Keratinocyte (primary cell): ENCODE measurements around the gene CLHC1. TPM values are rescaled to one million over a fixed set of nuclear protein-coding genes. Genes with fewer than 3 reads are reported as not detected.

Source experiments
- DNase-seq: peaks from one replicate; pipeline ENCODE4 v3.0.0-alpha.2; 2011; ENCODE audit warnings: low read depth, missing footprints, low spot score
- FAIRE-seq: peaks from 2 replicates; lab custom pipeline; 2011; peaks lifted over from hg19 to GRCh38; lab: Jason Lieb, UNC
- H2AFZ ChIP-seq: 2 replicates; pipeline ENCODE4 v1.6.0; 2012; ENCODE audit warnings: low read length, control low read depth, inconsistent platforms; ENCODE audit not compliant: control insufficient read depth
- H3K27ac ChIP-seq: 2 replicates; pipeline ENCODE4 v1.5.1; 2011; ENCODE audit warnings: low read length; ENCODE audit not compliant: control insufficient read depth, insufficient read depth
- H3K27me3 ChIP-seq: 3 replicates; pipeline ENCODE4 v1.6.0; 2011; ENCODE audit warnings: low read length; ENCODE audit not compliant: control insufficient read depth, insufficient read depth; ENCODE audit errors: extremely low read depth
- H3K36me3 ChIP-seq, 2 experiments: 2 replicates in 1 of 2; 3 replicates in 1 of 2; pipeline ENCODE4 v1.5.1; 2011; ENCODE audit warnings: low read length in 2 of 2, mild to moderate bottlenecking in 1 of 2; ENCODE audit not compliant: control insufficient read depth in 2 of 2, insufficient read depth in 2 of 2; ENCODE audit errors: extremely low read depth in 1 of 2
- H3K4me1 ChIP-seq: 3 replicates; pipeline ENCODE4 v1.5.1; 2011; ENCODE audit warnings: low read length; ENCODE audit not compliant: control insufficient read depth, insufficient read depth; ENCODE audit errors: extremely low read depth
- H3K4me2 ChIP-seq: 3 replicates; pipeline ENCODE4 v1.6.0; 2011; ENCODE audit warnings: low read depth, low read length; ENCODE audit not compliant: control insufficient read depth, insufficient read depth; ENCODE audit errors: extremely low read depth
- H3K4me3 ChIP-seq, 3 experiments: fragments of 200-600 bp in 1 of 3; sonication (generic) in 1 of 3; 2 replicates in 2 of 3; 3 replicates in 1 of 3; pipeline ENCODE4 v1.5.1; 2011 to 2016; ENCODE audit warnings: low read length in 3 of 3, mild to moderate bottlenecking in 3 of 3, control low read depth in 2 of 3, inconsistent platforms in 1 of 3, low read depth in 1 of 3, mixed read lengths in 1 of 3, mixed run types in 1 of 3, moderate library complexity in 1 of 3; ENCODE audit not compliant: control insufficient read depth in 2 of 3, insufficient read depth in 2 of 3; ENCODE audit errors: extremely low read depth in 1 of 3
- H3K79me2 ChIP-seq: 2 replicates; pipeline ENCODE4 v1.6.0; 2012; ENCODE audit warnings: low read length; ENCODE audit not compliant: control insufficient read depth, insufficient read depth
- H3K9ac ChIP-seq: 3 replicates; pipeline ENCODE4 v1.6.0; 2011; ENCODE audit warnings: low read length; ENCODE audit not compliant: control insufficient read depth, insufficient read depth; ENCODE audit errors: extremely low read depth
- H3K9me1 ChIP-seq: 3 replicates; pipeline ENCODE4 v1.6.0; 2011; ENCODE audit warnings: low read length; ENCODE audit not compliant: control insufficient read depth, insufficient read depth; ENCODE audit errors: extremely low read depth
- H3K9me3 ChIP-seq: 2 replicates; pipeline ENCODE4 v1.5.1; 2012; ENCODE audit warnings: low read depth, low read length; ENCODE audit not compliant: control insufficient read depth
- H4K20me1 ChIP-seq: 3 replicates; pipeline ENCODE4 v1.6.0; 2011; ENCODE audit warnings: low read length; ENCODE audit not compliant: control insufficient read depth, insufficient read depth; ENCODE audit errors: extremely low read depth
- EZH2 ChIP-seq: IDR thresholded peaks from one replicate; pipeline ENCODE4 v1.6.1; 2012; ENCODE audit warnings: inconsistent platforms, mild to moderate bottlenecking, low read length, moderate library complexity
- dilution Hi-C: fragments of 300-500 bp; cut with MboI; formaldehyde crosslinking; loops from one replicate; pipeline ENCODE4 v1.7.0; 2020; ENCODE audit warnings: low sequenced_read_pairs; ENCODE audit not compliant: extremely low pct_ligation_motif_present
- polyA plus RNA-seq, 5 experiments: library from polyadenylated mRNA; depleted of rRNA in 3 of 5; stranded (reverse) in 3 of 5; stranded (forward) in 1 of 5; unstranded in 1 of 5; fragments of >200 nt; gene quantifications; 1 replicate in 1 of 5; 2 replicates in 3 of 5; 3 replicates in 1 of 5; pipeline versions ENCODE4 v1.2.1 to v1.2.3, GENCODE V29; 2011 to 2012; ENCODE audit warnings: missing spikeins in 2 of 5, low read depth in 1 of 5, low replicate concordance in 1 of 5
- TF ChIP-seq, protein P1 (sequence below), 3 experiments: IDR thresholded peaks in 1 of 3; conservative IDR thresholded peaks in 1 of 3; optimal IDR thresholded peaks in 1 of 3; 2 replicates in 2 of 3; 3 replicates in 1 of 3; pipeline versions ENCODE3 to v1.5.1; 2011; ENCODE audit warnings: low read length in 3 of 3, mild to moderate bottlenecking in 3 of 3, moderate library complexity in 2 of 3, control low read depth in 1 of 3, inconsistent platforms in 1 of 3; ENCODE audit not compliant: insufficient read depth in 2 of 3; ENCODE audit errors: extremely low read depth in 1 of 3

The CLHC1 gene
- polyA plus RNA-seq, 1 donor (not counting 4 experiments of a cell fraction or from before 2014, with no cell fraction given), result 15.2 TPM

DNA sequence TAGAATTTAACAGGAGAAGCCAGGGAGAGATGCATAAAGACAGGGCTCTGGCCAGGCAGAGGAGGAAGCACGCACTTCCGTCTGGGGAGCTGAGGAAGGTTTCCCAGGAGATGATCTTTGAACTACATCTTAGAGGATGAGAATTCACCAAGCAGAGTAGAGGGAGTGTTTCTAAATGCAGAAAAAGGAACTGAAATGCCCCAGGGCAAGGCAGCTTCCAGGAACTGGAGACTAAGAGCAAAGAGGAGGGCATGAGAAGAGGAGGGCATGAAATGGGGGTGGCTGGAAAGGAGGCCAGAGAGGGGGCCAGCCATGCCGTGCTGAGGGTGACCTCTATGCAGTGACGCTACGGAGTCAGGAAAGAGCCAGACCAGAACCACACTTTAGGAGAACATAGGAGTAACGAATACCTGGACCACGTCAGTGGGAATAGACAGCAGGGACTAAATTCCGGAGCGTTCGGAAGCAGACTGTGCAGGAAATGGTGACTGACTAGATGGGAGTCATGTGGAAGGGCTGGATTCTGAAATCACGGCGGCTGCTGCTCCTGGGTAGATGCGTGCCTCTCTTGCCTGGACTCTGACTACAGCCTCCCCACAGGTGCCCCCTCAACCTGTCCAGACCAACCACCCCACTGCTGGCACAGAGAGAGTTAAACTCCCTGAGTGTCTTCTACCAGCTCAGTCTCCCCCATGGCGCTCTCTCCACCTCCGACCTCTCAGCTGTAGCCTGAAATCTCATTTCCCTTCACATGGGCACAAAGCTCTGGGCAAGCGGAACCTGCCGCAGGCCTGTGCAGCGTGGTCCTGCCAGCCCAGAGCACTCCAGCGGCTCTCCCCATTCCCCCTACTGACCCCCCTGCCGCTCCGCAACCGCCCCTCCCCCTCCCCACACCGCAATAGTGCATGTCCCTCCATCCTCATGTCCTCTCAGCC is 94.8 kb downstream of the CLHC1 start:
- H3K4me2 ChIP-seq, result no peak overlapping the region
- H3K9me1 ChIP-seq, result no peaks in the 10 kb centered on the region
- H4K20me1 ChIP-seq, result no peaks in the 10 kb centered on the region
- dilution Hi-C loops, result no loop called here
- no peak overlapping the region for H3K9ac ChIP-seq
- no peak overlapping the region for H3K27ac ChIP-seq
- H3K36me3 ChIP-seq, result no peaks in the 10 kb centered on the region
- no peaks in the 10 kb centered on the region for H3K27me3 ChIP-seq
- no peak overlapping the region for H2AFZ ChIP-seq
- H3K79me2 ChIP-seq, result no peaks in the 10 kb centered on the region
- H3K4me3 ChIP-seq, result no peak overlapping the region
- H3K9me3 ChIP-seq, result no peaks in the 10 kb centered on the region
- TF ChIP-seq EZH2, result no peak
- TF ChIP-seq, protein P1, sequence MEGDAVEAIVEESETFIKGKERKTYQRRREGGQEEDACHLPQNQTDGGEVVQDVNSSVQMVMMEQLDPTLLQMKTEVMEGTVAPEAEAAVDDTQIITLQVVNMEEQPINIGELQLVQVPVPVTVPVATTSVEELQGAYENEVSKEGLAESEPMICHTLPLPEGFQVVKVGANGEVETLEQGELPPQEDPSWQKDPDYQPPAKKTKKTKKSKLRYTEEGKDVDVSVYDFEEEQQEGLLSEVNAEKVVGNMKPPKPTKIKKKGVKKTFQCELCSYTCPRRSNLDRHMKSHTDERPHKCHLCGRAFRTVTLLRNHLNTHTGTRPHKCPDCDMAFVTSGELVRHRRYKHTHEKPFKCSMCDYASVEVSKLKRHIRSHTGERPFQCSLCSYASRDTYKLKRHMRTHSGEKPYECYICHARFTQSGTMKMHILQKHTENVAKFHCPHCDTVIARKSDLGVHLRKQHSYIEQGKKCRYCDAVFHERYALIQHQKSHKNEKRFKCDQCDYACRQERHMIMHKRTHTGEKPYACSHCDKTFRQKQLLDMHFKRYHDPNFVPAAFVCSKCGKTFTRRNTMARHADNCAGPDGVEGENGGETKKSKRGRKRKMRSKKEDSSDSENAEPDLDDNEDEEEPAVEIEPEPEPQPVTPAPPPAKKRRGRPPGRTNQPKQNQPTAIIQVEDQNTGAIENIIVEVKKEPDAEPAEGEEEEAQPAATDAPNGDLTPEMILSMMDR (optimal IDR thresholded peaks at IDR 0.05 in 1 of 3, IDR thresholded peaks at IDR 0.05 in 1 of 3, conservative IDR thresholded peaks at IDR 0.05 in 1 of 3; ENCODE audit: extremely low read depth in 1 of 3, insufficient read depth in 2 of 3, low read length in 3 of 3), result no peak
- no peak for FAIRE-seq
- H3K4me1 ChIP-seq, result peaks cover 10% of the 10 kb centered on the region
- no peak for DNase-seq

DNA sequence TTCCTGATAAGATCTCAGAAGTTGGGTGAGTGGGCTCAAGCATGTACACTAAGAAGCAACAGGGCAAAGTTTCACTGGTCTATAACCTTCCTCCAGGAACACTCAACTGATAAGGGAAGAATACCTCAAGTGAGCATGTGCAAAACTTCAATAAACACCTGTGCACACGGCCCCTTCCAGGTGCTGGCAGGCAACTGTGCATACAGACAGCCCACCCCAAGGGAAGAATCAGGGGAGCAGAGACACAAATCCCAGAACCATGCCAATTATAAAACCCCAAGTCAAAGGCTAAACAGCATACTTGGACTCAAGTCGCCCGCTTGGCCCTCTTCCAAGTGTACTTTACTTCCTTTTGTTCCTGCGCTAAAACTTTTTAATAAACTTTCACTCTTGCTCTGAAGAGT is 96.0 kb downstream of the CLHC1 start:
- Histone ChIP-seq H3K9ac (no peak overlapping the region), H3K27ac (no peak overlapping the region), H3K27me3 (no peaks in the 10 kb centered on the region), H3K4me1 (peaks cover 10% of the 10 kb centered on the region), H3K4me2 (no peak overlapping the region), H3K9me1 (no peaks in the 10 kb centered on the region), H2AFZ (no peak overlapping the region), H3K4me3 (no peak overlapping the region), H3K36me3 (no peaks in the 10 kb centered on the region), H3K9me3 (no peaks in the 10 kb centered on the region), H3K79me2 (no peaks in the 10 kb centered on the region), H4K20me1 (no peaks in the 10 kb centered on the region)
- DNase-seq, result no peak
- dilution Hi-C loops, result no loop called here
- no peak for TF ChIP-seq EZH2
- TF ChIP-seq, protein P1 (optimal IDR thresholded peaks at IDR 0.05 in 1 of 3, IDR thresholded peaks at IDR 0.05 in 1 of 3, conservative IDR thresholded peaks at IDR 0.05 in 1 of 3; ENCODE audit: extremely low read depth in 1 of 3, insufficient read depth in 2 of 3, low read length in 3 of 3), result no peak
- FAIRE-seq, result no peak
